ENCODE measurements around the gene PDE4D. TPM values are rescaled to one million over a fixed set of nuclear protein-coding genes. Genes with fewer than 3 reads are reported as not detected.

PDE4D gene
- total RNA-seq, 1 donor from 2014 or later: 14.2 TPM

DNA sequence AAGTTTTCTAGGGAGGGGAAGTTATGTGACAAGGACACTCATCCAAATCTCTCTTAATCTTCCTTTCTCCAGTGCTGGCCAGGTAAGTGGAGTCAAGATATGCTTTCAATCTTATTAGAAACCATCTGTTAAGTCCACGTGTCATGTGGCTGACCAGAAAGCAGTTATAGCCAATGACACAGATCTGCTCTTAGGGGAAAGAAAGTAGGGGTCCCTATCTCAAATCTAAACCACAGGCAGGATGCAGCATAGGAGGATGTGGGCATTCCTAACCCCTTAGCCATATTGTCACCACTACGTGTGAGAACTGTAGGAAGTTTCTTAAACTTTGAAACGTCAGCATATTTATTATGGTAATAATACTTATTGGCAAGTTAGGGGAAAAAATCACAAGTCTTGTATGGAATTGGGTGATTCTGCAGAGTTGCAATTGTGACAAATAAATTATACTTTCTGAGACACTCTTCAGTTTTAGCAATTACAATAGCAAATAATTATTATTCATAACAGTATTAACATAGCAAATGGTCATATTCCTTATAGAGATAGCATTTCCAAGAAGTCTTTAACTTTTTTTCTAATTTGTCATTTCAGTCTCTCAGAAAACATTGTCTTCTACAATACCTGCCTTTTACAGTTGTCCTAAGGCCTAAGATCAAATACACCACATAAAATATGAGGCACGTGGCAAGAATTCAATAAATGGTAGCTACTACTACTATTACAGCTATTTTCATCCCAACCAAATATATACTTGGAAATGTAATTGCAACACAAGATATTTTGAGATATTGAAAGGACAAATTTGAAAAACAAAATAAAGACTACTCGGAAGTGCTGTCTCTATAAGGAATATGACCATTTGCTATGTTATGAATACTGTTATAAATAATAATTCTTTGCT lies 236.9 kb downstream of the PDE4D start:
- no peaks in the 10 kb centered on the region for H3K27me3 ChIP-seq (ENCODE audit: insufficient read depth, low read length)
- FAIRE-seq (peak; percentile 26), DNase-seq (ENCODE audit: low read depth) (peak; percentile 43)
- no peak overlapping the region for H3K9ac ChIP-seq (ENCODE audit: low read length)
- peaks cover 13% of the 10 kb centered on the region for H3K4me1 Mint-ChIP-seq (ENCODE audit: low read depth, unreplicated experiment)
- H3K36me3 Mint-ChIP-seq (ENCODE audit: low read depth, unreplicated experiment): no peaks in the 10 kb centered on the region
- H3K4me1 ChIP-seq (ENCODE audit: insufficient read depth, low read length): no peaks in the 10 kb centered on the region
- no peaks in the 10 kb centered on the region for H3K9me3 Mint-ChIP-seq (ENCODE audit: unreplicated experiment)
- no peaks in the 10 kb centered on the region for H3K27me3 Mint-ChIP-seq (ENCODE audit: low read depth, unreplicated experiment)
- no peak overlapping the region for H2AFZ ChIP-seq (ENCODE audit: low read depth, low read length)
- no peaks in the 10 kb centered on the region for H3K9me3 ChIP-seq (ENCODE audit: insufficient read depth, low read depth, low read length)
- H3K4me3 Mint-ChIP-seq (ENCODE audit: unreplicated experiment): no peak overlapping the region
- H4K20me1 ChIP-seq (ENCODE audit: insufficient read depth, low read length): no peaks in the 10 kb centered on the region
- H3K36me3 ChIP-seq (ENCODE audit: insufficient read depth, low read length): no peaks in the 10 kb centered on the region
- H3K27ac Mint-ChIP-seq (ENCODE audit: unreplicated experiment): no peak overlapping the region
- H3K79me2 ChIP-seq (ENCODE audit: insufficient read depth, low read length): no peaks in the 10 kb centered on the region
- H3K4me2 ChIP-seq (ENCODE audit: low read length): no peak overlapping the region
- TF ChIP-seq, protein P1, sequence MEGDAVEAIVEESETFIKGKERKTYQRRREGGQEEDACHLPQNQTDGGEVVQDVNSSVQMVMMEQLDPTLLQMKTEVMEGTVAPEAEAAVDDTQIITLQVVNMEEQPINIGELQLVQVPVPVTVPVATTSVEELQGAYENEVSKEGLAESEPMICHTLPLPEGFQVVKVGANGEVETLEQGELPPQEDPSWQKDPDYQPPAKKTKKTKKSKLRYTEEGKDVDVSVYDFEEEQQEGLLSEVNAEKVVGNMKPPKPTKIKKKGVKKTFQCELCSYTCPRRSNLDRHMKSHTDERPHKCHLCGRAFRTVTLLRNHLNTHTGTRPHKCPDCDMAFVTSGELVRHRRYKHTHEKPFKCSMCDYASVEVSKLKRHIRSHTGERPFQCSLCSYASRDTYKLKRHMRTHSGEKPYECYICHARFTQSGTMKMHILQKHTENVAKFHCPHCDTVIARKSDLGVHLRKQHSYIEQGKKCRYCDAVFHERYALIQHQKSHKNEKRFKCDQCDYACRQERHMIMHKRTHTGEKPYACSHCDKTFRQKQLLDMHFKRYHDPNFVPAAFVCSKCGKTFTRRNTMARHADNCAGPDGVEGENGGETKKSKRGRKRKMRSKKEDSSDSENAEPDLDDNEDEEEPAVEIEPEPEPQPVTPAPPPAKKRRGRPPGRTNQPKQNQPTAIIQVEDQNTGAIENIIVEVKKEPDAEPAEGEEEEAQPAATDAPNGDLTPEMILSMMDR (IDR thresholded peaks at IDR 0.05; ENCODE audit: insufficient read depth, low read depth, low read length): no peak
- no peak for TF ChIP-seq EZH2 (IDR thresholded peaks at IDR 0.05; ENCODE audit: insufficient read depth, low read length)
- H3K27ac ChIP-seq (ENCODE audit: low read depth, low read length): no peak overlapping the region
- no peak overlapping the region for H3K4me3 ChIP-seq (ENCODE audit: insufficient read depth, low read depth, low read length)

DNA sequence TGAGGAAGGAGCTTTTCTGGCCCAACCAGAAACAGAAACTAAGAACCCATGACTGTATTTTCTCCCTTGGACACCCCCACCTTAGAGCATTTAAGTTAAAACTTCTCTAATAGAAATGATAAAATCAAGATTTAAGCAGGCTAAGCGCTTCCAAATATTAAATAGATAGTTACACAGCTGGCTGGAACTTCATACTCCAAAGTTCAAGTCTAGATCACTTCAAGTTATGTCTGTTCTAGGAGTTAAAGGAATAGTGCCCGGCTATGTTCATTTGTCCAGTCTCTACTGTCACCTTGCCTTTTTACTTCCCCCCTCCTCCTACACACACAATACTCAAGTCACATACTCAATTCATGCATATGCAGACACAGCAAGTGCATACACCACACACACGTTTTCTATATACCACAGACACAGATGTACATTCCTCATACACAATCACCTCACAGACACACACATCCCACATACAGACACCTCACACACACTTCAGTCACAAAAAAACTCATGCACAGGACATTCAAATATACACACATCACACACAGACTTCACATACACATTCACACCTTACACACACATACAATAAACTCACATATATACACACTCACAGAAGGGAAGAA lies 237.7 kb downstream of the PDE4D start:
- H3K9ac ChIP-seq (ENCODE audit: low read length): no peak overlapping the region

More for the DNA sequence above, 237.7 kb downstream of the PDE4D start:
- Histone ChIP-seq H3K27ac (ENCODE audit: low read depth, low read length) (no peak overlapping the region), H2AFZ (ENCODE audit: low read depth, low read length) (no peak overlapping the region), H3K27me3 (ENCODE audit: insufficient read depth, low read length) (no peaks in the 10 kb centered on the region), H4K20me1 (ENCODE audit: insufficient read depth, low read length) (no peaks in the 10 kb centered on the region), H3K4me2 (ENCODE audit: low read length) (no peak overlapping the region), H3K4me3 (ENCODE audit: insufficient read depth, low read depth, low read length) (no peak overlapping the region), H3K79me2 (ENCODE audit: insufficient read depth, low read length) (no peaks in the 10 kb centered on the region), H3K36me3 (ENCODE audit: insufficient read depth, low read length) (no peaks in the 10 kb centered on the region), H3K9me3 (ENCODE audit: insufficient read depth, low read depth, low read length) (no peaks in the 10 kb centered on the region), H3K4me1 (ENCODE audit: insufficient read depth, low read length) (no peaks in the 10 kb centered on the region)
- Mint-ChIP-seq H3K4me3 (ENCODE audit: unreplicated experiment) (no peak overlapping the region), H3K4me1 (ENCODE audit: low read depth, unreplicated experiment) (peaks cover 10% of the 10 kb centered on the region), H3K36me3 (ENCODE audit: low read depth, unreplicated experiment) (no peaks in the 10 kb centered on the region), H3K27ac (ENCODE audit: unreplicated experiment) (no peak overlapping the region), H3K27me3 (ENCODE audit: low read depth, unreplicated experiment) (no peaks in the 10 kb centered on the region), H3K9me3 (ENCODE audit: unreplicated experiment) (no peaks in the 10 kb centered on the region)
- TF ChIP-seq, protein P1 (IDR thresholded peaks at IDR 0.05; ENCODE audit: insufficient read depth, low read depth, low read length): no peak
- TF ChIP-seq EZH2 (IDR thresholded peaks at IDR 0.05; ENCODE audit: insufficient read depth, low read length): no peak
- no peak for FAIRE-seq
- DNase-seq (ENCODE audit: low read depth): no peak

Data from astrocyte (in vitro differentiated cells and primary cell).